ENCODE results near the gene MORN1.

- no peak for TF ChIP-seq MAX (IDR thresholded peaks at IDR 0.05; ENCODE audit: insufficient read depth, insufficient read length)
- no peak for TF ChIP-seq CTCF (IDR thresholded peaks at IDR 0.05; ENCODE audit: extremely low read depth in 1 of 2, insufficient read depth in 1 of 2, low read depth in 1 of 2, low read length in 2 of 2)
- TF ChIP-seq POLR2A (IDR thresholded peaks at IDR 0.05; ENCODE audit: low read depth, low read length): no peak
- no peak for TF ChIP-seq GATA2 (IDR thresholded peaks at IDR 0.05; ENCODE audit: insufficient read depth, insufficient read length, low read depth, low read length)
- no peak for TF ChIP-seq EZH2 (IDR thresholded peaks at IDR 0.05; ENCODE audit: borderline replicate concordance, low read depth, low read length, severe bottlenecking)
- no peak for TF ChIP-seq POLR2AphosphoS5 (IDR thresholded peaks at IDR 0.05; ENCODE audit: insufficient read depth, low read depth, low read length)
- TF ChIP-seq FOS (IDR thresholded peaks at IDR 0.05; ENCODE audit: borderline replicate concordance, insufficient read depth, low read length): no peak
Measured at GRCh38 chr1:2345297-2346075, 45.9 kb downstream of the MORN1 start.
